ENCODE measurements around the gene XDH. TPM values are rescaled to one million over a fixed set of nuclear protein-coding genes. Genes with fewer than 3 reads are reported as not detected.

The XDH gene
- total RNA-seq, 1 donor from 2014 or later = 7.5 TPM

DNA sequence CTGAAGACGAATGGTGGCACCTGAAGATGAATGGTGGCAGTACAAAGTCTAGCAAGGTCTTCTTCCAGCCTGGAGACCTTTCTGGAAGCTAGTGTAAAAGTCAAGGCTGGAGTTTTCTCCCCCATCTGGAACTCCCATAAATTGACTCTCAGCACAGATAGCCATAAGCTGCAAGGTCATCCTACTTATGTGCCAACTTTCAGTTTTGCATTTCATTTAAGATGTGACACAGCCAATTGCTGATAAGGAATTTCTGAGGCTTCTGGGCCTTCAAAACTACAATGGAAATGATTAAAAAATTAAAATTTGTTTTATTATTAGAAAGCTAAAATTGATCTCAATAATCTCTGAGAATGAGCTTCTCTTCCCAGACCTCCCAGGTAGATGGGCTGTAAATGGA is 10.2 kb downstream of the XDH start:
- H3K79me2 ChIP-seq (ENCODE audit: low read depth) = no peaks in the 10 kb centered on the region
- H3K27me3 Mint-ChIP-seq (ENCODE audit: insufficient read depth, low read depth) = peaks cover 3% of the 10 kb centered on the region
- H3K9me3 Mint-ChIP-seq = no peaks in the 10 kb centered on the region
- no peak overlapping the region for H3K4me3 Mint-ChIP-seq
- no peak overlapping the region for H3K4me3 ChIP-seq
- H3K4me1 ChIP-seq = peaks cover 13% of the 10 kb centered on the region
- no peak for DNase-seq (ENCODE audit: low spot score)
- no peak overlapping the region for H3K27ac ChIP-seq
- no peaks in the 10 kb centered on the region for H3F3A ChIP-seq (ENCODE audit: low read depth)
- no peak overlapping the region for H3K27ac Mint-ChIP-seq
- no peaks in the 10 kb centered on the region for H3K27me3 ChIP-seq
- H3K36me3 Mint-ChIP-seq = no peaks in the 10 kb centered on the region
- no peaks in the 10 kb centered on the region for H3K36me3 ChIP-seq
- H3K4me1 Mint-ChIP-seq = peaks cover 11% of the 10 kb centered on the region
- H2AFZ ChIP-seq (replicated peaks) = no peak overlapping the region
- H3K9me3 ChIP-seq (ENCODE audit: low read depth) = no peaks in the 10 kb centered on the region
- no peak overlapping the region for H3K9ac ChIP-seq
- no peaks in the 10 kb centered on the region for H4K20me1 ChIP-seq (ENCODE audit: low read depth)
- TF ChIP-seq, protein P1, sequence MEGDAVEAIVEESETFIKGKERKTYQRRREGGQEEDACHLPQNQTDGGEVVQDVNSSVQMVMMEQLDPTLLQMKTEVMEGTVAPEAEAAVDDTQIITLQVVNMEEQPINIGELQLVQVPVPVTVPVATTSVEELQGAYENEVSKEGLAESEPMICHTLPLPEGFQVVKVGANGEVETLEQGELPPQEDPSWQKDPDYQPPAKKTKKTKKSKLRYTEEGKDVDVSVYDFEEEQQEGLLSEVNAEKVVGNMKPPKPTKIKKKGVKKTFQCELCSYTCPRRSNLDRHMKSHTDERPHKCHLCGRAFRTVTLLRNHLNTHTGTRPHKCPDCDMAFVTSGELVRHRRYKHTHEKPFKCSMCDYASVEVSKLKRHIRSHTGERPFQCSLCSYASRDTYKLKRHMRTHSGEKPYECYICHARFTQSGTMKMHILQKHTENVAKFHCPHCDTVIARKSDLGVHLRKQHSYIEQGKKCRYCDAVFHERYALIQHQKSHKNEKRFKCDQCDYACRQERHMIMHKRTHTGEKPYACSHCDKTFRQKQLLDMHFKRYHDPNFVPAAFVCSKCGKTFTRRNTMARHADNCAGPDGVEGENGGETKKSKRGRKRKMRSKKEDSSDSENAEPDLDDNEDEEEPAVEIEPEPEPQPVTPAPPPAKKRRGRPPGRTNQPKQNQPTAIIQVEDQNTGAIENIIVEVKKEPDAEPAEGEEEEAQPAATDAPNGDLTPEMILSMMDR (IDR thresholded peaks at IDR 0.05) = no peak
- TF ChIP-seq EZH2phosphoT487 (IDR thresholded peaks at IDR 0.05) (no peak), EZH2 (IDR thresholded peaks at IDR 0.05) (no peak)
- no peak overlapping the region for H3K4me2 ChIP-seq

DNA sequence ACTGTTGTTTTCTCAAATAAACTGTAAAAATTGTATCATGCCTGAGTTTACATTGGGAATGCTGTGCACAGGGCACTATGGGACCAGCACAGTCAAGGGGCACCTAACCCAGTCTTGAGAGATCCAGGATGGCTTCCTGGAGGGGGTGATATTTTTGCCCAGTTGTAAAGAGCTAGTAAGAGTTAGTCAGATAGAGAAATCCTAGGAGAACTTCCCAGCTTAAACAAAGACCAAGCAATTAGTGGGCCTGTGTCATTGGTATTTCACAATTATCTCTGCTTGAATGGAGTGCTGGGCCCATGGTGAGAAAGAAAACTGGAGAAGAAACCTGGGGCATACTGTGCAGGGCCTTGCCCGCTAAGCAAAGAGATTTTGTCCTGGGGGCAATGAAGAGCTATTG is 12.2 kb downstream of the XDH start:
- Mint-ChIP-seq H3K4me3 (peak overlapping the region; percentile 6), H3K27ac (peak overlapping the region; percentile 44), H3K4me1 (peaks cover 11% of the 10 kb centered on the region), H3K36me3 (no peaks in the 10 kb centered on the region), H3K9me3 (no peaks in the 10 kb centered on the region), H3K27me3 (ENCODE audit: insufficient read depth, low read depth) (peaks cover 3% of the 10 kb centered on the region)
- H3K4me1 ChIP-seq = peaks cover 13% of the 10 kb centered on the region
- H3K27me3 ChIP-seq = no peaks in the 10 kb centered on the region
- peak; percentile 28 for DNase-seq (ENCODE audit: low spot score)
- H3K4me2 ChIP-seq = peak overlapping the region; percentile 12
- no peaks in the 10 kb centered on the region for H3F3A ChIP-seq (ENCODE audit: low read depth)
- no peak overlapping the region for H3K27ac ChIP-seq
- no peaks in the 10 kb centered on the region for H4K20me1 ChIP-seq (ENCODE audit: low read depth)
- no peak overlapping the region for H3K4me3 ChIP-seq
- H2AFZ ChIP-seq (replicated peaks) = no peak overlapping the region
- no peaks in the 10 kb centered on the region for H3K79me2 ChIP-seq (ENCODE audit: low read depth)
- TF ChIP-seq, protein P1 (IDR thresholded peaks at IDR 0.05) = no peak
- no peak for TF ChIP-seq EZH2phosphoT487 (IDR thresholded peaks at IDR 0.05)
- TF ChIP-seq EZH2 (IDR thresholded peaks at IDR 0.05) = no peak
- H3K9ac ChIP-seq = no peak overlapping the region
- H3K9me3 ChIP-seq (ENCODE audit: low read depth) = no peaks in the 10 kb centered on the region
- H3K36me3 ChIP-seq = no peaks in the 10 kb centered on the region

DNA sequence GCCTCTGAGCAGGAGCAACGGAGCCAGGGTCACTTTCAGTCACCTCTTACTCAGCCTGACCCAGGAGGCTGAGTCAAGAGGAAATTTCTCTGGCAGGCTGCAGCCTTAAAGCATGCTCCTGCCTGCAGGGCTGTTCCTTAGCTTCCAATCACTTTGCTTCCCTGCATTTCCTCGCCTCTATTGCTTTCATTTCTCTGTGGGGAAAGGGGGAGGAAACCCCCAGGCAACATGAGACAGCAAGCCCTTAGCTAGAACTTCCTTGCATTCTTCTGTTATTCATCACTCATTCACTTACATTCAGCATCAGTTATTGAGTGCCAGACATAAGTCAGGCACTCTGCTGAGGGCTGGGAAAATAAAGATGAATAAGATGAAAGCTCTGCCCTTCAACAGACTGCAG is 13.0 kb downstream of the XDH start:
- no peak overlapping the region for H3K27ac ChIP-seq
- H3F3A ChIP-seq (ENCODE audit: low read depth) = no peaks in the 10 kb centered on the region
- Mint-ChIP-seq H3K4me1 (peaks cover 11% of the 10 kb centered on the region), H3K27me3 (ENCODE audit: insufficient read depth, low read depth) (peaks cover 3% of the 10 kb centered on the region), H3K9me3 (no peaks in the 10 kb centered on the region), H3K4me3 (no peak overlapping the region), H3K36me3 (no peaks in the 10 kb centered on the region), H3K27ac (no peak overlapping the region)
- TF ChIP-seq EZH2 (IDR thresholded peaks at IDR 0.05) (no peak), EZH2phosphoT487 (IDR thresholded peaks at IDR 0.05) (no peak)
- TF ChIP-seq, protein P1 (IDR thresholded peaks at IDR 0.05) = no peak
- no peak overlapping the region for H3K4me2 ChIP-seq
- no peaks in the 10 kb centered on the region for H4K20me1 ChIP-seq (ENCODE audit: low read depth)
- no peak overlapping the region for H2AFZ ChIP-seq (replicated peaks)
- H3K36me3 ChIP-seq = no peaks in the 10 kb centered on the region
- H3K4me3 ChIP-seq = no peak overlapping the region
- H3K79me2 ChIP-seq (ENCODE audit: low read depth) = no peaks in the 10 kb centered on the region
- DNase-seq (ENCODE audit: low spot score) = no peak
- H3K4me1 ChIP-seq = peaks cover 13% of the 10 kb centered on the region
- no peaks in the 10 kb centered on the region for H3K9me3 ChIP-seq (ENCODE audit: low read depth)
- H3K27me3 ChIP-seq = no peaks in the 10 kb centered on the region
- H3K9ac ChIP-seq = no peak overlapping the region
